Skin of body (tissue), 2 donors: ENCODE data around the gene GLI1. TPM values are rescaled to one million over a fixed set of nuclear protein-coding genes. Genes with fewer than 3 reads are reported as not detected.

Experiments
- DNase-seq: peaks from one replicate; lab custom pipeline; 2025; lab: John Stamatoyannopoulos, UW
- total RNA-seq: library from RNA; depleted of rRNA; stranded (reverse); fragments of >200 nt; gene quantifications from one replicate; pipeline ENCODE4 v1.2.3, GENCODE V29; 2014

GLI1 gene
- total RNA-seq, 1 donor from 2014 or later, result 7.2 TPM

DNA sequence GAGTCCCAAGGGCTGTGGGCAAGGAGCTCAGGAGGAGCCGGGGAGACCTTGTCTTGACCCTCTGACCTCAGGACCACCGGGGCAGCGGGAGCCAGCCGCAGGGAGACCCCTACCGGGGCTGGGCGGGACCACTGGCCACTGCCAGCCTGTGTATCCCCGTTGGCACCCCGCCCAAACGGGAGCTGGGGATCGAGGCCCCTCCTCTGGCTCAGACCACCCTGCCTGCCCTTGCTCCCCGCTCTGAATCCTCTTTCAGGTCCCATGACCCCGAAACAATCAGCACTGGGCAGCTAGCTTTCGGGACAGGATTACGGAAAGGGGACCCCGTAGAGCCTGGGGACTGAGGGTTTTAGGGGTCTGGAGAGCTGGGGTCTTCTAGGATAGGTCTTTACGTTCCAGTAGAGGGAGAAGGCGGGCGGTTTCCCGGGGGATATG, 1.3 kb downstream of the GLI1 start:
- DNase-seq, result peak; percentile 38

- peak; percentile 85 for DNase-seq
Observed at GRCh38 chr12:57461276-57461916, 1.8 kb downstream of the GLI1 start.

DNA sequence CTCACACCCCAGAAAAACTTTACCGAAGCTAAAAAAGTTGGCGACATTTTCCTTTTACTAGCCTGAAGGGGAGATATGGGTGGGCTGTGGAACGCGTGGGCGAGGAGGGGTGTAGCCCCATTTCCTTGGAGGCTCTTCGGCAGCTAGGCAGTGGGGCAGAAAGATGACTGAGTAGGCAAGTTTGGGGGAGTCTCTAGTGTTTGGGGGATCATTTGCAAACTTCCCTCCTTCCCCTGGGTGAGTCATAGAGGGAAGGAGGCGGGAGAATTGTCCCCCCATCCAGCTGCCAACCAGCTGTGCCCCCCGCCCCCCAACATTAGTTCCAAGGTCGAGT, 2.3 kb downstream of the GLI1 start:
- peak; percentile 80 for DNase-seq

- peak; percentile 85 for DNase-seq
Observed at GRCh38 chr12:57462251-57462911, 2.8 kb downstream of the GLI1 start.

GRCh38 chr12:57462912-57463253, 3.3 kb downstream of the GLI1 start:
- DNase-seq, result no peak

- DNase-seq, result no peak
Observed at GRCh38 chr12:57464569-57464968, 5.0 kb downstream of the GLI1 start.

GRCh38 chr12:57465030-57465746, 5.6 kb downstream of the GLI1 start:
- no peak for DNase-seq

- DNase-seq, result no peak
Observed at GRCh38 chr12:57465747-57466505, 6.3 kb downstream of the GLI1 start.

DNA sequence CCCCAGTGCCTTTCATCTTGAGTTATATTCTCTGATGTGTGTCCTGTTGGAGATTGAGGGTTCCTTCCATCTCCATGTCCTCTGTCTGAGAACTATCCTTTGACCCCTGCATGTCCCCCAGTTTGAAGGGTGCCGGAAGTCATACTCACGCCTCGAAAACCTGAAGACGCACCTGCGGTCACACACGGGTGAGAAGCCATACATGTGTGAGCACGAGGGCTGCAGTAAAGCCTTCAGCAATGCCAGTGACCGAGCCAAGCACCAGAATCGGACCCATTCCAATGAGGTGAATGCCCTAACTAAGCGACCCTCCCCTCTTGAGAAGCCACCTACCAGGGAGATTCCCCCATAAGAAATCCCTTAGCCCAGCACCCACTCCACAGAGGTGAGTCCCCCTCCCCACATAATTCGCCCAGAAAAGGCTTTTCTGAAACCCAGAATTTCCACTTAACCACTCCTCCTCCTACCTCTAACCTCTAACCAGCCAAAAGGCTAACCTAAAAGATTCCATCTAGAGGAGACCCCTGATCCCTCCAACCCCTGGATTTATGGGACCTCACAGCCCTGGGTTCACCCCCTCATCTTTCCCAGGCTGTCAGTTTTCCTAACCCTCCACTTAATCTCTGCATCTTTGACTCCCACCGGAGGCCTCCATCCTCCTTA, 7.8 kb downstream of the GLI1 start:
- DNase-seq, result no peak

- DNase-seq, result no peak
Observed at GRCh38 chr12:57467915-57468314, 8.3 kb downstream of the GLI1 start.

DNA sequence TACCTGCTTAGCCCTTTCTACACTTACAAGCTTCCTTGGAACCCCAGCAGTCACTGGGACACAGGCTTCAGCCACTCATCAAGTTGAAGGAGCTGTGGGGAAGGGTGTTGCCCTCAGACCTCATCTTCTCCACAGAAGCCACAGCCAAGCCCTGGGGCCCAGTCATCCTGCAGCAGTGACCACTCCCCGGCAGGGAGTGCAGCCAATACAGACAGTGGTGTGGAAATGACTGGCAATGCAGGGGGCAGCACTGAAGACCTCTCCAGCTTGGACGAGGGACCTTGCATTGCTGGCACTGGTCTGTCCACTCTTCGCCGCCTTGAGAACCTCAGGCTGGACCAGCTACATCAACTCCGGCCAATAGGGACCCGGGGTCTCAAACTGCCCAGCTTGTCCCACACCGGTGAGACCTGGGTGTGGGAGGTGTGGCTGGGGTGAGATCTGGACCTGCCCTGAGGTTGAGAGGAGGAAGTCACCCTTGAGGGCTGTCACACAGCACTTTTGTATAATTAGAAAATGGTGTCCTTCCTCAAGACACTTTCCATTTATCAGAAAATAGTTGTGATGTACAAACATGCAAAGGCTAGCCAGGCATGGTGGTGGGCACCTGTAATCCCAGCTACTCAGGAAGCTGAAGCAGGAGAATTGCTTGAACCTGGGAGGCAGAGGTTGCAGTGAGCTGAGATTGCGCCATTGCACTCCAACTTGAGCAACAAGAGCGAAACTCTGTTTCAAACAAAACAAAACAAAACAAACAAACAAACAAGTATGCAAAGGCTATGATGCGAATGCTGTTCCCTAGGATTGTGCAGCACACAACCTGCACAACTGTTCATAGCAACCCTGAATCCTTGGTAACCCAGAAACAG, 9.9 kb downstream of the GLI1 start:
- DNase-seq, result no peak

- no peak for DNase-seq
Observed at GRCh38 chr12:57470286-57470969, 10.8 kb downstream of the GLI1 start.

DNA sequence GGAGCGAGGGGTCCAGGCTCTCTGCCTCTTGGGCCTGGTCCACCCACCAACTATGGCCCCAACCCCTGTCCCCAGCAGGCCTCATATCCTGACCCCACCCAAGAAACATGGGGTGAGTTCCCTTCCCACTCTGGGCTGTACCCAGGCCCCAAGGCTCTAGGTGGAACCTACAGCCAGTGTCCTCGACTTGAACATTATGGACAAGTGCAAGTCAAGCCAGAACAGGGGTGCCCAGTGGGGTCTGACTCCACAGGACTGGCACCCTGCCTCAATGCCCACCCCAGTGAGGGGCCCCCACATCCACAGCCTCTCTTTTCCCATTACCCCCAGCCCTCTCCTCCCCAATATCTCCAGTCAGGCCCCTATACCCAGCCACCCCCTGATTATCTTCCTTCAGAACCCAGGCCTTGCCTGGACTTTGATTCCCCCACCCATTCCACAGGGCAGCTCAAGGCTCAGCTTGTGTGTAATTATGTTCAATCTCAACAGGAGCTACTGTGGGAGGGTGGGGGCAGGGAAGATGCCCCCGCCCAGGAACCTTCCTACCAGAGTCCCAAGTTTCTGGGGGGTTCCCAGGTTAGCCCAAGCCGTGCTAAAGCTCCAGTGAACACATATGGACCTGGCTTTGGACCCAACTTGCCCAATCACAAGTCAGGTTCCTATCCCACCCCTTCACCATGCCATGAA, 11.5 kb downstream of the GLI1 start:
- no peak for DNase-seq

DNA sequence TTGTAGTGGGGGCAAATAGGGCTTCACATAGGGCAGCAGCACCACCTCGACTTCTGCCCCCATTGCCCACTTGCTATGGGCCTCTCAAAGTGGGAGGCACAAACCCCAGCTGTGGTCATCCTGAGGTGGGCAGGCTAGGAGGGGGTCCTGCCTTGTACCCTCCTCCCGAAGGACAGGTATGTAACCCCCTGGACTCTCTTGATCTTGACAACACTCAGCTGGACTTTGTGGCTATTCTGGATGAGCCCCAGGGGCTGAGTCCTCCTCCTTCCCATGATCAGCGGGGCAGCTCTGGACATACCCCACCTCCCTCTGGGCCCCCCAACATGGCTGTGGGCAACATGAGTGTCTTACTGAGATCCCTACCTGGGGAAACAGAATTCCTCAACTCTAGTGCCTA, 12.1 kb downstream of the GLI1 start:
- no peak for DNase-seq

GRCh38 chr12:57472391-57472790, 12.8 kb downstream of the GLI1 start:
- no peak for DNase-seq

DNA sequence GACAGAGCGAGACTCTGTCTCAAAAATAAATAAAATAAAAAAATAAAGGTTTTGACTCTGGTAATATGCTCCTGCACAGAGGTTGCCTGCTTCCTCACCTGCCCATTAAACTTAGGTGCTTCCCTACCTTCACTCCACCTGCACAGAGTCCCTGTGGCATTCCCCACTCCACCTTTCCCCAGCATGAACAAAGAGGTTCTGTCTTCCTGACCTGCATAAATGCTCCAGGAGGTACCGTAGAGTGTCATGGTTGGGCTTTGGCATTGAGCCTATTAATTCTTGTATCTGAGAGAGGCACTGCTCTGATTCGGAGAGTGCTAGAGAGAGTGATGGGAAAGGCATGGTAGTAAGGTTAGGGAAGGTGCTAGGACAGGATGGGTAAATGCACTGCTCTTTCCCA, 13.8 kb downstream of the GLI1 start:
- no peak for DNase-seq

- DNase-seq, result no peak
Observed at GRCh38 chr12:57473886-57474285, 14.3 kb downstream of the GLI1 start.

DNA sequence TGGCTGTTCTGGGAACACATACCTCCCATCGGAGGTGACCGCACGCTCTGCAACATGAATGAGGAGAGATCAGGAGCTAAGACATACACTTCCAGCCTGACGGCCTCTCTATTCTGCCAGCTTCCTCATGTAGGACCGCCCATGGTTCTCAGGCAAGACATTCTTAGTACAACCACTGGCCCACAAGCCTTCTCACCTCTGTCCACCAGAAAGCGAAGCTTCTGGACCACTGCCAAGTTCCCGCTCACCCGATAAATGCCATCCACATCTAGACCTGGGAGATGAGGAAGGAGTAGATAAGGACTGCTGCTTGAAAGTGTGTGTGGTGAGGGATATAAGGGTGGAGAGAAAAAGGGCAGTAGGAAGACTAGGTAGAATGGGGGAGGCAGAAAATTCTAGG, 14.8 kb downstream of the GLI1 start:
- DNase-seq, result no peak

DNA sequence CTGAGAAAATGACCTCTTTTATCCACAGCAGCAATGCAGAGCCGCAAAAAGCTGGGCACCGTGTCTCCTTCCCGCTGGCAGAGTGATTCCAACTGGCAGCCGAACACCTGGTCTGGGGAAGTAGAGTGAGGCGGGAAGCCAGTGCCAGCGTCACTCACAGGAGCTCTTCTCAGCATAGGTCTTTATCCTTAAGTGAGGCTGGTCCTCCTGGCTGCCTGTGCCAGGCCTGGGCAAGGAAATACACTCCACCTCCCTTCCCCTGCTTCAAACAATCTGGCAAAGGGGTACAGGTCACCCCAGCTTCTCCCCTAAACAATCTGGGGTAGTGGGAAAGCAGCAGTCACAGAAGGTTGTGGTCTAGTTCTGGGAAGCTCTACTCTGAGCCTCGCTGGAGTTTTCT, 15.3 kb downstream of the GLI1 start:
- DNase-seq, result no peak
